ENCODE data around the gene QRFPR.

The QRFPR gene

GRCh38 chr4:121280425-121280824, 100.4 kb downstream of the QRFPR start:
- DNase-seq (ENCODE audit: low spot score): no peak
- in situ Hi-C loops (cut with MboI; ENCODE audit: low sequenced_read_pairs, unreplicated experiment): no loop called here
- TF ChIP-seq CTCF (IDR thresholded peaks at IDR 0.05; ENCODE audit: borderline replicate concordance, control extremely low read depth, extremely low read depth, insufficient read depth, missing control alignments): no peak

- peak; percentile 25 for DNase-seq (ENCODE audit: low spot score)
- TF ChIP-seq CTCF (IDR thresholded peaks at IDR 0.05; ENCODE audit: borderline replicate concordance, control extremely low read depth, extremely low read depth, insufficient read depth, missing control alignments): no peak
- in situ Hi-C loops (cut with MboI; ENCODE audit: low sequenced_read_pairs, unreplicated experiment): no loop called here
Observed at GRCh38 chr4:121278811-121279368, 101.9 kb downstream of the QRFPR start.
